Chondrocyte (in vitro differentiated cells): ENCODE measurements around the gene AMOTL2. TPM values are rescaled to one million over a fixed set of nuclear protein-coding genes. Genes with fewer than 3 reads are reported as not detected.

ENCODE experiments used
- DNase-seq: peaks from one replicate; pipeline ENCODE4 v3.0.0; 2021; ENCODE audit warnings: mixed read lengths, low spot score
- H3K27ac Mint-ChIP-seq: one replicate; pipeline ENCODE4 v1.8.0; 2021; ENCODE audit warnings: mild to moderate bottlenecking, moderate library complexity, mixed read lengths; ENCODE audit not compliant: unreplicated experiment
- H3K27me3 Mint-ChIP-seq: 2 replicates; pipeline ENCODE4 v1.8.0; 2021; ENCODE audit warnings: low read depth, mixed read lengths
- H3K36me3 Mint-ChIP-seq: 2 replicates; pipeline ENCODE4 v1.8.0; 2021; ENCODE audit warnings: low read depth, mixed read lengths
- H3K4me1 Mint-ChIP-seq: 2 replicates; pipeline ENCODE4 v1.8.0; 2021; ENCODE audit warnings: low read depth, mild to moderate bottlenecking, mixed read lengths
- H3K4me3 Mint-ChIP-seq: one replicate; pipeline ENCODE4 v1.8.0; 2021; ENCODE audit warnings: mild to moderate bottlenecking, moderate library complexity, mixed read lengths; ENCODE audit not compliant: unreplicated experiment
- H3K9me3 Mint-ChIP-seq: 2 replicates; pipeline ENCODE4 v1.8.0; 2021; ENCODE audit warnings: low read depth, mixed read lengths
- CTCF ChIP-seq: fragments of 200-600 bp; sonication (generic); IDR thresholded peaks from 2 replicates; pipeline ENCODE4 v1.5.0; 2021; ENCODE audit warnings: antibody characterized with exemption, mild to moderate bottlenecking, moderate library complexity
- total RNA-seq: library from RNA; stranded (reverse); gene quantifications from 3 replicates; pipeline ENCODE4 v1.2.1, GENCODE V29; 2021

The AMOTL2 gene
- total RNA-seq, 1 donor from 2014 or later: 259 TPM

GRCh38 chr3:134354612-134355251, 19.5 kb downstream of the AMOTL2 start:
- Mint-ChIP-seq H3K27ac (peak overlapping the region; percentile 96), H3K4me3 (no peak overlapping the region), H3K27me3 (no peaks in the 10 kb centered on the region), H3K4me1 (peaks cover 93% of the 10 kb centered on the region), H3K36me3 (peaks cover 39% of the 10 kb centered on the region), H3K9me3 (no peaks in the 10 kb centered on the region)
- TF ChIP-seq CTCF: no peak
- peak; percentile 54 for DNase-seq

DNA sequence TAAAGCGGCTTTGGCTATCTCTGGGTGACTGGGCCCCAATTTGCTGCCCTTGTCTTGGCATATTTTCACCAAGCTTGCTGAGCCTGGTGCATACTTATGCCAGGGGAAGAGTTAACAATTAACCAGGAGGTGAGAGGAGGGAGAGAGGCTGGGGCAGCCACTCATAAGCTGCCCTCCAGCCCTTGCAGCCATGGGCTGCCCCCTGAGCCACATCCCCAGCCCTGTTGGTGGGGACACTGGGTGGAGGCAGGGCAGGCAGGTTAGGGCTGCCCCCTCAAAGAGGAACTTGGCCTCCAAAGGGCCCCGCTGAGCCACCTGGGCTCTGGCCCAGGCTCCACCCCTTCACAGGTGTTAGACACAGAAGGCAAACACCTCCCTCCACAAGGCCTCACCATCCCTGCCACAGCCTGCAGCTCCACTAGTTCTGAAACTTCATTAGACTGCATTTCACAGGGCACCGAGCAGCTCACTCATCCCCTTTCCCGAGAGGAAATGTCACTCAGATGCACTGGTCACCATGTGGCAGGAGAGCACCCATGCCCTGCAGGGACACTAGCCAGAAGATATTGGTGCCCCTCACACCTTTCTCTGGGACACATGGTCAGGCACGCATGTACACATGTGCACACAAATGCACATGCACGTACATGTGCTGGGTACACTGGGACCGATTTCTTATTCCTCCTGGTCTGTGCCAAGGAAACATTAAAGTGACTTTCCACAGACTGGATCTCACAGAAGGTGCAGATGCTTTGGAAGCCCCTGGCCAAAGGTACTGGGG, 20.2 kb downstream of the AMOTL2 start:
- H3K27ac Mint-ChIP-seq: peak overlapping the region; percentile 96
- peak; percentile 81 for DNase-seq
- peaks cover 36% of the 10 kb centered on the region for H3K36me3 Mint-ChIP-seq
- H3K27me3 Mint-ChIP-seq: no peaks in the 10 kb centered on the region
- no peak overlapping the region for H3K4me3 Mint-ChIP-seq
- H3K4me1 Mint-ChIP-seq: peaks cover 90% of the 10 kb centered on the region
- no peaks in the 10 kb centered on the region for H3K9me3 Mint-ChIP-seq
- TF ChIP-seq CTCF: no peak

- peak overlapping the region; percentile 80 for H3K27ac Mint-ChIP-seq
- TF ChIP-seq CTCF: no peak
- H3K36me3 Mint-ChIP-seq: peaks cover 30% of the 10 kb centered on the region
- peak; percentile 50 for DNase-seq
- peaks cover 90% of the 10 kb centered on the region for H3K4me1 Mint-ChIP-seq
- no peak overlapping the region for H3K4me3 Mint-ChIP-seq
- no peaks in the 10 kb centered on the region for H3K9me3 Mint-ChIP-seq
- no peaks in the 10 kb centered on the region for H3K27me3 Mint-ChIP-seq
Measured at GRCh38 chr3:134353171-134353825, 20.9 kb downstream of the AMOTL2 start.

DNA sequence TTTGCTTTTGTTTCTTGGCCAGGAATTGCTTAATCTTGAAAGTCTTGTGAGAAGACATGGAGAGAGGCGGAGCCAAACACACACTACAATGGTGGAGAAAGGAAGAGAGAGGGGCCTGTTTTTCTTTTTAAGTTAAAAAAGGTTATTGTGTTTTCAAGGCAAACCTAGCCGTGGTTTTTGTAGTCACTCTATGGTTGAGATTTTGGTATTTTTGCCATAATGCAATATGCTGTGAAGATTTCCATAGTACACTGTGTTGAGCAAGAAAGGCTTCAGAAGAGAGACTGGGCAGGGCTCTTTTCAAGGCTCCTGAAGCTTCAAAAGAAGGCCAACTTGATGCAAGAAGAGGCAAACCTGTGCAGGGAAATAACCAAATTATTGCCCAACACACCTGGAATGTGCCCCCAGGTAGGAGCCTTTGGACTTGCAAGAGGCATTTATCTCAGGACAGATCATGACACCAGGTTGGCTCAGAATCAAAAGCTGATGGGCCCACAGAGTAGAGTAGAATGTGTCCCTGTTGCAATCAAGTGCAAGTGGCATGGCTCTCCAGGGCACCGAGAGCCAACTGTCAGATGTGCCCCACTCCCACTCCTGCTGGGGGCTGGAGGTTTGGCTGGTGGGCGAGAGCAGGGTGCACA, 22.1 kb downstream of the AMOTL2 start:
- no peak for TF ChIP-seq CTCF
- Mint-ChIP-seq H3K4me1 (peaks cover 87% of the 10 kb centered on the region), H3K36me3 (peaks cover 25% of the 10 kb centered on the region), H3K9me3 (peaks cover under 1% of the 10 kb centered on the region), H3K27ac (peak overlapping the region; percentile 67), H3K4me3 (no peak overlapping the region), H3K27me3 (no peaks in the 10 kb centered on the region)
- no peak for DNase-seq

DNA sequence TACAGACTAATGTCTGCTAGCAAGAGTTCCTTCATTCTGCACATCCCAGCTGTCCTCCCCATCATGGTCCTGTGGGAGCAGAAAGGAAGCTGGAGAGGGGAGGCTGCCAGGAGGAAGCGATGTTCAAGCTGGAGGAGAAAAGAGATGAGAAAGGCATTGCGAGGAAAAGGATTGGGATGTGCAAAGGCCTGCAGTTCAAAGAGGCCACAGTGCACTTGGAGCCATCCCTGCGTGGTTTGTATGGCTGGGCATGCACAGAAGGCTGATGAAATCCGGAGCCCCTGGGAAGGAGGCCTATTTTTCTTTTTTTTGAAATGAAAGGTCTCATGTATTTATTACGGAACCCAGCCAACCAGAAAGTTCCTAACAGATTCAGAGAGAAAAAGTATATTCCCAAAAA, 22.8 kb downstream of the AMOTL2 start:
- Mint-ChIP-seq H3K27ac (peak overlapping the region; percentile 67), H3K4me1 (peaks cover 79% of the 10 kb centered on the region), H3K9me3 (peaks cover 8% of the 10 kb centered on the region), H3K36me3 (peaks cover 22% of the 10 kb centered on the region), H3K27me3 (no peaks in the 10 kb centered on the region), H3K4me3 (no peak overlapping the region)
- TF ChIP-seq CTCF: no peak
- peak; percentile 20 for DNase-seq
